Measurements from ENCODE around the gene FAM120A.

- TF ChIP-seq CTCF (IDR thresholded peaks at IDR 0.05) = no peak
- TF ChIP-seq POLR2A (IDR thresholded peaks at IDR 0.05) = no peak
Observed at GRCh38 chr9:93459432-93459847, 8.0 kb downstream of the FAM120A start.
